GM08714 (cell line): ENCODE data around the gene VASP.

ENCODE experiments used
- H3K4me3 ChIP-seq: fragments of 200-500 bp; sonication (Bioruptor generic); 2 replicates; pipeline ENCODE4 v1.5.1; 2014; ENCODE audit warnings: mild to moderate bottlenecking, low read length, inconsistent platforms
- ZNF274 ChIP-seq: IDR thresholded peaks from 2 replicates; pipeline ENCODE4 v1.6.1; 2012; ENCODE audit warnings: mild to moderate bottlenecking, low read depth, low read length

The VASP gene

GRCh38 chr19:45478454-45479238 lies 28.6 kb upstream of the VASP start:
- peak overlapping the region; percentile 80 for H3K4me3 ChIP-seq
- TF ChIP-seq ZNF274: no peak

- H3K4me3 ChIP-seq: no peak overlapping the region
- TF ChIP-seq ZNF274: no peak
These were observed 24.2 kb upstream of the VASP start for GRCh38 chr19:45483033-45483432.

GRCh38 chr19:45484273-45484945 lies 22.9 kb upstream of the VASP start:
- TF ChIP-seq ZNF274: no peak

GRCh38 chr19:45485305-45486077 lies 21.8 kb upstream of the VASP start:
- H3K4me3 ChIP-seq: peak overlapping the region; percentile 57
- TF ChIP-seq ZNF274: no peak

More at GRCh38 chr19:45484273-45484945, 22.9 kb upstream of the VASP start:
- H3K4me3 ChIP-seq: no peak overlapping the region

GRCh38 chr19:45488708-45489107 lies 18.6 kb upstream of the VASP start:
- no peak for TF ChIP-seq ZNF274

GRCh38 chr19:45489216-45489855 lies 17.9 kb upstream of the VASP start:
- no peak for TF ChIP-seq ZNF274

More at GRCh38 chr19:45488708-45489107, 18.6 kb upstream of the VASP start:
- H3K4me3 ChIP-seq: no peak overlapping the region

GRCh38 chr19:45492137-45492626 lies 15.1 kb upstream of the VASP start:
- no peak for TF ChIP-seq ZNF274
- H3K4me3 ChIP-seq: peak overlapping the region; percentile 62; the same call in 1 of the 2 replicates

More at GRCh38 chr19:45489216-45489855, 17.9 kb upstream of the VASP start:
- H3K4me3 ChIP-seq: no peak overlapping the region

GRCh38 chr19:45492627-45493470 lies 14.4 kb upstream of the VASP start:
- no peak for TF ChIP-seq ZNF274
- peak overlapping the region; percentile 62 for H3K4me3 ChIP-seq

- no peak for TF ChIP-seq ZNF274
- H3K4me3 ChIP-seq: no peak overlapping the region
These were observed 12.9 kb upstream of the VASP start for GRCh38 chr19:45494261-45494916.

GRCh38 chr19:45495178-45495577 lies 12.1 kb upstream of the VASP start:
- H3K4me3 ChIP-seq: no peak overlapping the region
- no peak for TF ChIP-seq ZNF274

GRCh38 chr19:45496349-45496953 lies 10.8 kb upstream of the VASP start:
- no peak for TF ChIP-seq ZNF274
- peak overlapping the region; percentile 52; the same call in 1 of the 2 replicates for H3K4me3 ChIP-seq

GRCh38 chr19:45497791-45498190 lies 9.5 kb upstream of the VASP start:
- TF ChIP-seq ZNF274: no peak
- H3K4me3 ChIP-seq: no peak overlapping the region
